HL-60 (cell line): ENCODE data around the gene SMIM1.

ENCODE experiments used
- DNase-seq, 2 experiments: peaks; one replicate each; pipeline ENCODE4 v3.0.0-alpha.2; 2010 to 2020; ENCODE audit warnings: low read depth in 1 of 2, low spot score in 1 of 2
- H3K27ac ChIP-seq: fragments of 250-450 bp; sonication (Bioruptor Pico); replicated peaks from 2 replicates; pipeline ENCODE4 v1.5.1; 2020; ENCODE audit warnings: mild to moderate bottlenecking, moderate library complexity
- H3K27me3 ChIP-seq: fragments of 250-450 bp; sonication (Bioruptor Pico); 2 replicates; pipeline ENCODE4 v1.5.1; 2021; ENCODE audit warnings: mild to moderate bottlenecking, moderate library complexity; ENCODE audit not compliant: insufficient read depth, poor library complexity, severe bottlenecking
- H3K4me3 ChIP-seq: replicated peaks from 2 replicates; pipeline ENCODE4 v1.5.1; 2011; ENCODE audit warnings: mild to moderate bottlenecking, control low read depth, low read length; ENCODE audit not compliant: insufficient read depth
- GABPA ChIP-seq: IDR thresholded peaks from 2 replicates; pipeline ENCODE4 v1.6.1; 2012; ENCODE audit warnings: low read depth
- POLR2AphosphoS5 ChIP-seq: IDR thresholded peaks from 2 replicates; pipeline ENCODE4 v1.6.1; 2012; ENCODE audit warnings: low read depth
- SPI1 ChIP-seq: IDR thresholded peaks from 2 replicates; pipeline ENCODE4 v1.6.1; 2012; ENCODE audit warnings: low read depth, mild to moderate bottlenecking, borderline replicate concordance
- TF ChIP-seq, protein P1 (sequence below): IDR thresholded peaks from one replicate; pipeline ENCODE4 v1.5.1; 2011; ENCODE audit warnings: low read length, control low read depth, inconsistent platforms; ENCODE audit not compliant: insufficient read depth
- TF ChIP-seq, protein P2 (sequence below): IDR thresholded peaks from 2 replicates; pipeline ENCODE4 v1.6.1; 2012; ENCODE audit warnings: low read depth; ENCODE audit not compliant: insufficient replicate concordance

SMIM1 gene

GRCh38 chr1:3775490-3776230, 3.1 kb downstream of the SMIM1 start:
- H3K27me3 ChIP-seq: peaks cover 6% of the 10 kb centered on the region
- TF ChIP-seq, protein P1, sequence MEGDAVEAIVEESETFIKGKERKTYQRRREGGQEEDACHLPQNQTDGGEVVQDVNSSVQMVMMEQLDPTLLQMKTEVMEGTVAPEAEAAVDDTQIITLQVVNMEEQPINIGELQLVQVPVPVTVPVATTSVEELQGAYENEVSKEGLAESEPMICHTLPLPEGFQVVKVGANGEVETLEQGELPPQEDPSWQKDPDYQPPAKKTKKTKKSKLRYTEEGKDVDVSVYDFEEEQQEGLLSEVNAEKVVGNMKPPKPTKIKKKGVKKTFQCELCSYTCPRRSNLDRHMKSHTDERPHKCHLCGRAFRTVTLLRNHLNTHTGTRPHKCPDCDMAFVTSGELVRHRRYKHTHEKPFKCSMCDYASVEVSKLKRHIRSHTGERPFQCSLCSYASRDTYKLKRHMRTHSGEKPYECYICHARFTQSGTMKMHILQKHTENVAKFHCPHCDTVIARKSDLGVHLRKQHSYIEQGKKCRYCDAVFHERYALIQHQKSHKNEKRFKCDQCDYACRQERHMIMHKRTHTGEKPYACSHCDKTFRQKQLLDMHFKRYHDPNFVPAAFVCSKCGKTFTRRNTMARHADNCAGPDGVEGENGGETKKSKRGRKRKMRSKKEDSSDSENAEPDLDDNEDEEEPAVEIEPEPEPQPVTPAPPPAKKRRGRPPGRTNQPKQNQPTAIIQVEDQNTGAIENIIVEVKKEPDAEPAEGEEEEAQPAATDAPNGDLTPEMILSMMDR: peak; percentile 37
- TF ChIP-seq, protein P2, sequence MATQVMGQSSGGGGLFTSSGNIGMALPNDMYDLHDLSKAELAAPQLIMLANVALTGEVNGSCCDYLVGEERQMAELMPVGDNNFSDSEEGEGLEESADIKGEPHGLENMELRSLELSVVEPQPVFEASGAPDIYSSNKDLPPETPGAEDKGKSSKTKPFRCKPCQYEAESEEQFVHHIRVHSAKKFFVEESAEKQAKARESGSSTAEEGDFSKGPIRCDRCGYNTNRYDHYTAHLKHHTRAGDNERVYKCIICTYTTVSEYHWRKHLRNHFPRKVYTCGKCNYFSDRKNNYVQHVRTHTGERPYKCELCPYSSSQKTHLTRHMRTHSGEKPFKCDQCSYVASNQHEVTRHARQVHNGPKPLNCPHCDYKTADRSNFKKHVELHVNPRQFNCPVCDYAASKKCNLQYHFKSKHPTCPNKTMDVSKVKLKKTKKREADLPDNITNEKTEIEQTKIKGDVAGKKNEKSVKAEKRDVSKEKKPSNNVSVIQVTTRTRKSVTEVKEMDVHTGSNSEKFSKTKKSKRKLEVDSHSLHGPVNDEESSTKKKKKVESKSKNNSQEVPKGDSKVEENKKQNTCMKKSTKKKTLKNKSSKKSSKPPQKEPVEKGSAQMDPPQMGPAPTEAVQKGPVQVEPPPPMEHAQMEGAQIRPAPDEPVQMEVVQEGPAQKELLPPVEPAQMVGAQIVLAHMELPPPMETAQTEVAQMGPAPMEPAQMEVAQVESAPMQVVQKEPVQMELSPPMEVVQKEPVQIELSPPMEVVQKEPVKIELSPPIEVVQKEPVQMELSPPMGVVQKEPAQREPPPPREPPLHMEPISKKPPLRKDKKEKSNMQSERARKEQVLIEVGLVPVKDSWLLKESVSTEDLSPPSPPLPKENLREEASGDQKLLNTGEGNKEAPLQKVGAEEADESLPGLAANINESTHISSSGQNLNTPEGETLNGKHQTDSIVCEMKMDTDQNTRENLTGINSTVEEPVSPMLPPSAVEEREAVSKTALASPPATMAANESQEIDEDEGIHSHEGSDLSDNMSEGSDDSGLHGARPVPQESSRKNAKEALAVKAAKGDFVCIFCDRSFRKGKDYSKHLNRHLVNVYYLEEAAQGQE: no peak
- TF ChIP-seq GABPA: no peak
- no peak overlapping the region for H3K27ac ChIP-seq
- no peak overlapping the region for H3K4me3 ChIP-seq
- DNase-seq: peak; percentile 69 to 71

- Histone ChIP-seq H3K27ac (no peak overlapping the region), H3K4me3 (no peak overlapping the region), H3K27me3 (peaks cover 6% of the 10 kb centered on the region)
- DNase-seq: no peak
- TF ChIP-seq, protein P1: no peak
- no peak for TF ChIP-seq GABPA
- TF ChIP-seq POLR2AphosphoS5: no peak
Measured at GRCh38 chr1:3776231-3776961, 3.8 kb downstream of the SMIM1 start.

GRCh38 chr1:3777078-3777547, 4.6 kb downstream of the SMIM1 start:
- Histone ChIP-seq H3K27ac (no peak overlapping the region), H3K27me3 (peaks cover under 1% of the 10 kb centered on the region), H3K4me3 (no peak overlapping the region)
- no peak for DNase-seq
- TF ChIP-seq, protein P2: no peak
- TF ChIP-seq, protein P1: no peak
- no peak for TF ChIP-seq POLR2AphosphoS5
- TF ChIP-seq GABPA: no peak
- no peak for TF ChIP-seq SPI1
